Activated CD8-positive, alpha-beta T cell treated with anti-CD3 and anti-CD28 coated beads for 36 hours (primary cell): ENCODE data around the gene NFYC. TPM values are rescaled to one million over a fixed set of nuclear protein-coding genes. Genes with fewer than 3 reads are reported as not detected.
A peak's percentile ranks its signal among the peaks of the same experiment; 100 is the strongest.

Experiments
- ATAC-seq: fragments of 200-7000 bp; cut with Tn5 transposase; one replicate; pipeline ENCODE4 v1.10.0; 2021; ENCODE audit warnings: mild to moderate bottlenecking, moderate library complexity
- CTCF ChIA-PET: fragments of 350-600 bp; sonication (Branson Sonifier 250); formaldehyde crosslinking; loops from one replicate; lab custom pipeline; 2021; ENCODE audit warnings: antibody characterized with exemption; lab: Charles Lee
- POLR2A ChIA-PET: fragments of 350-600 bp; sonication (Branson Sonifier 250); formaldehyde crosslinking; loops from one replicate; lab custom pipeline; 2021; ENCODE audit warnings: antibody characterized with exemption; lab: Charles Lee
- DNase-seq: peaks from one replicate; pipeline ENCODE4 v3.0.0-alpha.2; 2020
- H3K27ac Mint-ChIP-seq: one replicate; pipeline ENCODE4 v1.8.0; 2021; ENCODE audit warnings: mild to moderate bottlenecking, mixed read lengths
- H3K27me3 Mint-ChIP-seq: one replicate; pipeline ENCODE4 v1.8.0; 2021; ENCODE audit warnings: mixed read lengths
- H3K36me3 Mint-ChIP-seq: one replicate; pipeline ENCODE4 v1.8.0; 2021; ENCODE audit warnings: low read depth, mixed read lengths
- H3K4me1 Mint-ChIP-seq: one replicate; pipeline ENCODE4 v1.8.0; 2021; ENCODE audit warnings: low read depth, mixed read lengths
- H3K4me3 Mint-ChIP-seq: one replicate; pipeline ENCODE4 v1.8.0; 2021; ENCODE audit warnings: mild to moderate bottlenecking, moderate library complexity, mixed read lengths
- H3K9me3 Mint-ChIP-seq: one replicate; pipeline ENCODE4 v1.8.0; 2021; ENCODE audit warnings: mixed read lengths
- intact Hi-C: fragments of 100-400 bp; cut with micrococcal nuclease; formaldehyde crosslinking; loops from one replicate; pipeline ENCODE4 v1.10.0; 2022
- total RNA-seq, 2 experiments: library from RNA; stranded (reverse); gene quantifications; one replicate each; pipeline ENCODE4 v1.2.3, GENCODE V29; 2021
- TF ChIP-seq, protein P1 (sequence below): fragments of 200-600 bp; IDR thresholded peaks from one replicate; pipeline ENCODE4 v1.8.0; 2022; ENCODE audit warnings: antibody characterized with exemption, mild to moderate bottlenecking

NFYC gene
- total RNA-seq, 2 experiments from 2014 or later, result 45.6 to 53.8 TPM

DNA sequence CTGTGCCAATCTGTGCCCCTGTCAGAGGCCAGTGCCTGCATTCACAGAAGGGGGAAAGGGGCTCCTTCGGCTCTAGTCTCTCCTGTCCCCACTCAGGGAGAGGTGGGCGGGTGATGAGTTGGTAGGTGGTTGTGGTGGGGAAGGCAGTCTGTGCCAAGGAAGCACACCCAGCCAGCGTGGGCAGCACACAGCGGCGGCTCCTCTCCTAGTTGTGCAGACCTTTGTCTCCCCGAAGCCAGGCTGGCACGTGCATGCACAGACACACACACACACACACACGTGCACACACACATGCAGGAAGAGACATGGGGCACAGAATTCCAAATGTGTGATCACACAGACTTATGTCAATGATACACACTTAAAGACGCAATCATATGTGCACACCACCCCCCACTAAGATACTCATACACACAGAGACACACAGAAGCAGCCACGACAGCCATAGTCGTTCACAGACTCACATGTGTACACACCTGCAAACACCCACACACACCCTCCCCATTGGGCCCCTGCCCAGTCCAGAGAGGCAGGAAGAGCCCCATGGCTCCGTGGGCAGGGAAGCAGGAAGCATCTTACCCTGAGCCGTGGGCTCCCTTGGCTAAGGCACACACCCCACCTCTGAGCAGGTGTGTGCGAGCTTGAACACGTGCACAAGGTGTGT is 42.4 kb upstream of the NFYC start:
- Mint-ChIP-seq H3K9me3 (no peaks in the 10 kb centered on the region), H3K4me1 (peaks cover 7% of the 10 kb centered on the region), H3K27ac (no peak overlapping the region), H3K27me3 (peaks cover 3% of the 10 kb centered on the region), H3K36me3 (no peaks in the 10 kb centered on the region), H3K4me3 (no peak overlapping the region)
- intact Hi-C loops, result no loop called here
- TF ChIP-seq, protein P1, sequence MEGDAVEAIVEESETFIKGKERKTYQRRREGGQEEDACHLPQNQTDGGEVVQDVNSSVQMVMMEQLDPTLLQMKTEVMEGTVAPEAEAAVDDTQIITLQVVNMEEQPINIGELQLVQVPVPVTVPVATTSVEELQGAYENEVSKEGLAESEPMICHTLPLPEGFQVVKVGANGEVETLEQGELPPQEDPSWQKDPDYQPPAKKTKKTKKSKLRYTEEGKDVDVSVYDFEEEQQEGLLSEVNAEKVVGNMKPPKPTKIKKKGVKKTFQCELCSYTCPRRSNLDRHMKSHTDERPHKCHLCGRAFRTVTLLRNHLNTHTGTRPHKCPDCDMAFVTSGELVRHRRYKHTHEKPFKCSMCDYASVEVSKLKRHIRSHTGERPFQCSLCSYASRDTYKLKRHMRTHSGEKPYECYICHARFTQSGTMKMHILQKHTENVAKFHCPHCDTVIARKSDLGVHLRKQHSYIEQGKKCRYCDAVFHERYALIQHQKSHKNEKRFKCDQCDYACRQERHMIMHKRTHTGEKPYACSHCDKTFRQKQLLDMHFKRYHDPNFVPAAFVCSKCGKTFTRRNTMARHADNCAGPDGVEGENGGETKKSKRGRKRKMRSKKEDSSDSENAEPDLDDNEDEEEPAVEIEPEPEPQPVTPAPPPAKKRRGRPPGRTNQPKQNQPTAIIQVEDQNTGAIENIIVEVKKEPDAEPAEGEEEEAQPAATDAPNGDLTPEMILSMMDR, result no peak
- ChIA-PET CTCF (interaction anchor here (1.1 to 1.8 kb wide), 2 partner anchors 13 to 20 kb away, joined by 5 to 6 read pairs; no protein-coding TSS in a partner anchor), POLR2A (no interaction called here)
- ATAC-seq, result no peak
- DNase-seq, result no peak

GRCh38 chr1:40649592-40649930 is 41.9 kb upstream of the NFYC start:
- CTCF ChIA-PET, result interaction anchor here (1.1 to 1.3 kb wide), 2 partner anchors 12 to 15 kb away, joined by 3 to 5 read pairs; no protein-coding TSS in a partner anchor
- intact Hi-C loops, result no loop called here
- H3K27ac Mint-ChIP-seq, result no peak overlapping the region

GRCh38 chr1:40650075-40650474 is 41.4 kb upstream of the NFYC start:
- intact Hi-C loops, result no loop called here
- TF ChIP-seq, protein P1, result peak; percentile 58
- Mint-ChIP-seq H3K27ac (no peak overlapping the region), H3K27me3 (peaks cover 6% of the 10 kb centered on the region), H3K4me1 (peaks cover 7% of the 10 kb centered on the region), H3K9me3 (no peaks in the 10 kb centered on the region), H3K36me3 (no peaks in the 10 kb centered on the region), H3K4me3 (no peak overlapping the region)
- ChIA-PET CTCF (interaction anchor here (1.1 to 1.3 kb wide), 2 partner anchors 12 to 14 kb away, joined by 3 to 5 read pairs; no protein-coding TSS in a partner anchor), POLR2A (interaction anchor here (0.5 kb wide), 1 partner anchor 21 kb away, joined by 3 read pairs; no protein-coding TSS in a partner anchor)
- peak; percentile 33 for DNase-seq
- peak; percentile 74 for ATAC-seq

More at GRCh38 chr1:40649592-40649930, 41.9 kb upstream of the NFYC start:
- Mint-ChIP-seq H3K27me3 (peaks cover 5% of the 10 kb centered on the region), H3K4me1 (peaks cover 7% of the 10 kb centered on the region), H3K36me3 (no peaks in the 10 kb centered on the region), H3K9me3 (no peaks in the 10 kb centered on the region), H3K4me3 (no peak overlapping the region)
- TF ChIP-seq, protein P1, result no peak
- no peak for DNase-seq
- ATAC-seq, result no peak
- POLR2A ChIA-PET, result interaction anchor here (0.5 kb wide), 1 partner anchor 21 kb away, joined by 3 read pairs; no protein-coding TSS in a partner anchor

- Mint-ChIP-seq H3K27ac (no peak overlapping the region), H3K9me3 (no peaks in the 10 kb centered on the region), H3K36me3 (no peaks in the 10 kb centered on the region), H3K4me3 (no peak overlapping the region), H3K27me3 (peaks cover 6% of the 10 kb centered on the region), H3K4me1 (peaks cover 7% of the 10 kb centered on the region)
- TF ChIP-seq, protein P1, result no peak
- intact Hi-C loops, result no loop called here
- POLR2A ChIA-PET, result no interaction called here
- ATAC-seq (no peak), DNase-seq (no peak)
- CTCF ChIA-PET, result interaction anchor here (1.3 kb wide), 1 partner anchor 13 kb away, joined by 3 read pairs; no protein-coding TSS in a partner anchor
Observed at GRCh38 chr1:40651138-40651857, 40.2 kb upstream of the NFYC start.

- ChIA-PET CTCF (no interaction called here), POLR2A (no interaction called here)
- TF ChIP-seq, protein P1, result no peak
- Mint-ChIP-seq H3K36me3 (no peaks in the 10 kb centered on the region), H3K27ac (no peak overlapping the region), H3K9me3 (no peaks in the 10 kb centered on the region), H3K27me3 (peaks cover 6% of the 10 kb centered on the region), H3K4me1 (peaks cover 7% of the 10 kb centered on the region), H3K4me3 (no peak overlapping the region)
- ATAC-seq (no peak), DNase-seq (no peak)
- intact Hi-C loops, result no loop called here
Observed at GRCh38 chr1:40652468-40652867, 39.0 kb upstream of the NFYC start.
